ENCODE results near the gene ALPL.

DNA sequence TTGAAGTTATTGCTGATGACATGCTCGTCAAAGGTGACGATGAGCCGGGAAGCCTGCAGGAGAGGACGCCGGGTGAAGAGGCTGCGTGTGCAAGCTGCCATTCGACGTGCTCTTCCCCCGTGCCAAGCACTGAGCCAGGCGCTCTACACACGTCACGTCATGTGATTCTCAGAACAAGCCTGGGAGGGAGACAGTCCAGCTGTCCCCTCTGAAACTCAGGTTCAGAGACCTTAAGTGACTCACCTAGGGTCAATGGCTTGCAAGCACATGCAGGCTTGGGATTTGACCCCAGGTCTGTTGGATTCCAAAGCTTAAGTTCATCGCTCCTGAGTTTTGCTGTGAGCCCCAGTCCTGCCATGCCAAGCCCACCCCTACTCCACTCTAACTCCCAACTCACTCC lies 102.8 kb downstream of the ALPL start:
- TF ChIP-seq, protein P1, sequence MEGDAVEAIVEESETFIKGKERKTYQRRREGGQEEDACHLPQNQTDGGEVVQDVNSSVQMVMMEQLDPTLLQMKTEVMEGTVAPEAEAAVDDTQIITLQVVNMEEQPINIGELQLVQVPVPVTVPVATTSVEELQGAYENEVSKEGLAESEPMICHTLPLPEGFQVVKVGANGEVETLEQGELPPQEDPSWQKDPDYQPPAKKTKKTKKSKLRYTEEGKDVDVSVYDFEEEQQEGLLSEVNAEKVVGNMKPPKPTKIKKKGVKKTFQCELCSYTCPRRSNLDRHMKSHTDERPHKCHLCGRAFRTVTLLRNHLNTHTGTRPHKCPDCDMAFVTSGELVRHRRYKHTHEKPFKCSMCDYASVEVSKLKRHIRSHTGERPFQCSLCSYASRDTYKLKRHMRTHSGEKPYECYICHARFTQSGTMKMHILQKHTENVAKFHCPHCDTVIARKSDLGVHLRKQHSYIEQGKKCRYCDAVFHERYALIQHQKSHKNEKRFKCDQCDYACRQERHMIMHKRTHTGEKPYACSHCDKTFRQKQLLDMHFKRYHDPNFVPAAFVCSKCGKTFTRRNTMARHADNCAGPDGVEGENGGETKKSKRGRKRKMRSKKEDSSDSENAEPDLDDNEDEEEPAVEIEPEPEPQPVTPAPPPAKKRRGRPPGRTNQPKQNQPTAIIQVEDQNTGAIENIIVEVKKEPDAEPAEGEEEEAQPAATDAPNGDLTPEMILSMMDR (IDR thresholded peaks at IDR 0.05; ENCODE audit: insufficient read depth, low read length, poor library complexity, severe bottlenecking) = no peak
- no peak for TF ChIP-seq EZH2phosphoT487 (conservative IDR thresholded peaks at IDR 0.05; ENCODE audit: low read length)
